Pulmonary artery endothelial cell (primary cell): Measurements from ENCODE around the gene PHLDA2. TPM values are rescaled to one million over a fixed set of nuclear protein-coding genes. Genes with fewer than 3 reads are reported as not detected.

ENCODE experiments used
- DNase-seq: peaks from one replicate; pipeline ENCODE4 v3.0.0-alpha.2; 2011; ENCODE audit warnings: low read depth, low spot score
- total RNA-seq: library from RNA; depleted of rRNA; stranded (reverse); fragments of >200 nt; gene quantifications from 2 replicates; pipeline ENCODE4 v1.2.3, GENCODE V29; 2014

PHLDA2 gene
- total RNA-seq, 1 donor from 2014 or later = 12.1 TPM

DNA sequence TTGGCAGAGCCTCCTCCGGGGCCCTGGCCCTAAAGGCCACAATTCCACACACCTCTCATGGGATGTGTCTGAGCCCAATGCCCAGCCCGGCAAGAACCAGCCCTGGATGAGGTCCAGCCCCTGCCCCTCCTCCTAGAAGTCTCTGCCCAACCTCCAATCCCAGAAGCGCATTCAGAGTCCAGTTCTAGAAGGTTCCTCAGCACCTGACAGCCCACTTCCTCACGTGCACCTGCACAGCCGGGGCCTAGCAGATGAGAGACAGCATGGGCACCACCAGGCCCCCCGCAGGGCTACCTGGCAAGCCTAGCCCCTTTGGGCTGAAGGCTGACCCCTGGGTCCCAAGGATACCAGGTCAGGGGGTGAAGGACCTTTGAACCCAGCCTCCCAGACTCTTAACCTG lies 32.2 kb downstream of the PHLDA2 start:
- no peak for DNase-seq

DNA sequence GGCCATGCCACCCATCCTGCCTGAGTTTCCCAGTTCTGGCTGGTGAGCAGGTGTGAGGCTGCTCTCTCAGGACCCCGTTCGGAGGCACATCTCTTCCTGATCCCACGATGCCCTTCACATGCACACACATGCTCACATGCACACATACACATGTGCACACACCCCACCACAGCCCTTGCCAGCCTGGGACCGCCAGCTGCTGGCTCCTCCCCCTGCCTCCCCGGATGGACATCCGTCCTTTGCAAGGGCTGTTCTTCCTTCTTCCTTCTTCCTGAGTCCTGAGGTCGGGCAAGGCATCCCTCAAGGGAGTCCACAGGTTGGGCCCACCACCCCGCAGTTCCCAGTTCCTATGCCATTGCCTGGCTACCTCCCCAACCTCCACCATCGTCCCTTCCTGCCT lies 33.2 kb downstream of the PHLDA2 start:
- DNase-seq = no peak

DNA sequence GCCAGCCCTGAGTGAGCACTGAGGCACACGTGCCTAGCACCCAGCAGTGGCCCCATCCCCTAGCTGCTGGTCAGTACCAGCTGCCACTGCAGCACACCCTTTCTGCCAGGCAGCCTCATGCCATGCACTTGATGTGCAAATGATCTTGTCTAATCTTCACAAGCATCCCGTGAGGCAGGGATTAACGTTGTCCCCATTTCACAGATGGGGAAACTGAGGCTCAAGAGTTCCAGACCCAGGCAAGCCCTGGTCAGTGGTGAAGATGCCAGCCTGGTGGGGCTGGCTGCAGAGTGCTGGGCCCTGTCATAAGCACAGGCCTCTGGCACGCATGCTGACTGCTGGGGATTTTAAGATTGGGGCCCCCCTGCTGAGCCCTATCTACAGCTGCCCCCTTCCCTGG lies 35.3 kb downstream of the PHLDA2 start:
- DNase-seq = no peak

DNA sequence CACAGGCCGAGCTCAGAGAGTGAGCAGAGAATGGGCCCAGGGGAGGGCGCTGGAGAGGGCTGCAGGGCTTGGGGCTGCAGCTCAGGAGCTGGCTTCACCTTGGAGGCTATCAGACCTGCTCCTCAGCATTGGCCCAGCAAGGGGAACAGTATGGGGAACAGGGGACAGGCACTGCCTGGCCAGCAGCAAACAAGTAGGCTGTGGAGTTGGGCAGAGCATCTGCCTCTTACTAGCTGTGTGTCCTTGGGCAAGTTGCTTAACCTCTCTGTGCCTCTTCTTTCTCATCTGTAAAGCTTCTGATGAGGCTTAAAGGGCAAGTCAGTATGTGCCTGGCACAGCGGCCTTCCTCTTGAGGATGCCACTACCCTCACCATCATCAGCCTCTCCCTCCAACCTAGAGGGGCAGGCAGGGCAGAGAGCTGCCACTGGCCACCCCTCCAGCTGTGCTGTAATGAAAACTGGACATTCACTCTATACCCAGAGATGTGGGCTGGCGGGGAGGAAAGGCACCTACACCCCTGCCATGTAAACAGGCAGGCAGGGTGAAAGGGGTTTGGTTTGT lies 36.2 kb downstream of the PHLDA2 start:
- DNase-seq = no peak

DNA sequence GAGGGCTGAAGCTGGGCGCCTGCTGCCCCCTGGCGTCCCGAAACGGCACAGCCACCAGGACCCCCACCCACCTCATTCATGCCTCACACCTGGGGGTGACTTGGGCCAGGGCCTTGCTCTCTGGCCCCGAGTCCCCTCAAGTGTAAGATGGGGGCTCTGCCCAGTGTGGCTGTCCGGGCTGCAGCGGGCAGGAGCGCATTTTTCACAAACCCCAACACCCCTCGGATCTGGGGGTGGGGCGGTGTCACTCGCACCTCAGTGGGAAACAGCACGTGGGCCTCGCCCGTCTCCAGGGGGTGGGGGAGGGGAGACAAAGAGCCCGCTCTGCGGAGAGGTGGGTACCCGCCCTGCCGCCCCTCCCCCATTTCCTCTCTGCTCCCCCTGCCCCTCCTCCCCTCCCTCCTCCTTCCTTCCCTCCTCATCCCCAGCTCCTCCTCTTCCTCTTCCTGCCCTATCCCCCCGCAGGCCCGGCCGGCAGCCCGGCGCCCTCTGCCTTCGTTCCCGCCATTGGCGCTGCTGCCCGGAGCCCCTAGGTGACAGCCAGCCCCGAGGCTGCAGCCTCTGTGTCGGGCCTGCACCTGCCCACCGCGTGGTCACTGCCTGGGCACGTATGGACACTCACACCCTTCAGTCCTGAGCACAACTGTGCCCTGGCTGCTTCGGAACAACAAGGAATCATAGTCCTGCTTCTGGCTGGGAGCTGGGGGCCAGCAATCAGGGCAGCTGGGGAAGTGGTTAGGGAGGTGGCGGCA lies 36.8 kb downstream of the PHLDA2 start:
- no peak for DNase-seq

DNA sequence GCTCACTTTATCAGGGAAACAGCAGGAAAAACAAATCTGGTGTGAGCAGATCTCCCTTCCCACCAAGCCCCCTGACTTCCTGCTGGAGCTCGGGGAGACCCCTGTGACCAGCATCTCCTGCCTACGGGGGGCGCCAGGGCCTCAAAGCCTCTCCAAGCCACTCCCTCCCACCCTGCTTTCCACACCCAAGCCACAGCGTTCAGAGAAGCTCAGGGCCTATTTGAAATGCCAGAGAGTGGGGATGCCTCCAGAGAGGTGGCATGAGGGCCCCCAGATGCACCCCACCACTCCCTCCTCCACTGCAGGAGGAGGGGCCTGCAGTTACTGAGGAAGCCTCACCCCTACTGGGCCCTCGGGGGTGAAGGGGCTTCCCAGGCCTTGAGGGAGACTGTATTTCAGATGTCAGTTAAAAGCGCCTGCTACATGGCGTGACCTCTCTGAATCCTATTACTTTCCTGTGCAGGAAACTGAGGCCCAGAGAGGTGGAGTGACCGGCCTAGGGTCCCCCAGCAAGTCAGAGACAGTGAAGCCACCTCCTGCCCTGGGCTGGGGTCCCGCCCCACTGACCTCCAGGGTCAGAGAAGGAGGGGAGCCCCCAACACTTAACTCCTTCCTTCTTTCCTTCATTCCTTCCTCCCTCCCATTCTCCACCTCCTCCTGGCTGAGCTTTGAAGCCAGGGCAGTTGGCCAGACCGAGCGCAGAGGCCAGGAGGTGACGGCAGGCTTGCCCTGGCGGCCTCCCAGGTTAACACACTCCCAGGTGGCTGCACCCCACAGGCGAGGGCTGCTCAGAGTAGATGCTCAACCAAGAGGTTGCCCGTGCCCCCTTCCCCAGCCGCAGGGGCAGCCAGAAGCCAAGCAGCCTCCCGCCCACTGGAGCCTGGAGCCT lies 37.6 kb downstream of the PHLDA2 start:
- no peak for DNase-seq

DNA sequence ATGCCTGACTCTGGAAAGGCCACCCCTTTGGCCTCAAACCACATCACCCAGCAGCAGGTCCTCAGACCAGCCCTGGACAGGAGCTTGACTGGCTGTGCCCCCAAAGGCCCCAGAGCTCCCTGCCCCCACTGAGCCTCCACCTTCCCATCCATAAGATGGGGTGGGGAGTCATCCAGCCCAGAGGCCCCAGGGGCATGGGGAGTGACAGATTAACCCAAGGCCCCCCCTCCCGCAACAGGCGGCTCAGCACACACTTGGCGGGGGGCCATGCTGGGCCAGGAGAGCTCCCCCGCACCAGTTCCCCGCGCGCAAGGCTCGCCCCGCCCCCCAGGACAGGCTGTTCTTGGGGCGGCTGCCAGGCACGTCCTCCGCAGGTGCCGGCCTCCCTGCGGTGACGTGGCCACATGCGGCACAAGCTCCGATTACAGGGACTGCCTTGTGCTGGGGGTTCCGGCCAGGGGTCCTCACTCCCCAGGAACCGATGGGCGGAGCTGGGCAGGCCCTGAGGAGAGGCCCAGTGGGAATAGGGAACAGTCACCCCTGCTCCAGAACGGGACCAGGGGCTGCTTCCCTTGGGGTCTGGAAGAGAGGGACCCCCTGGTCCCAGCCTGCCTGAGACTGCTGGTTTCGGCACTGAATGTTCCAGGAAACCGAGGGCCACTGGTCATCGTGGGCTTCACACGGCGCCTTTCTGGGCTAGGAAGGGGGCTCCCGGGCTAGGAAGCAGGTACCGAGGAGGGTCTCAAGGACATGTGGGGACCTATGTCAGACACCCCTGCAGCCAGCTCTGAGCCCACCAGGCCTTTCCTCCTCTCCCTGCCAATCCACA lies 38.5 kb downstream of the PHLDA2 start:
- DNase-seq = no peak

DNA sequence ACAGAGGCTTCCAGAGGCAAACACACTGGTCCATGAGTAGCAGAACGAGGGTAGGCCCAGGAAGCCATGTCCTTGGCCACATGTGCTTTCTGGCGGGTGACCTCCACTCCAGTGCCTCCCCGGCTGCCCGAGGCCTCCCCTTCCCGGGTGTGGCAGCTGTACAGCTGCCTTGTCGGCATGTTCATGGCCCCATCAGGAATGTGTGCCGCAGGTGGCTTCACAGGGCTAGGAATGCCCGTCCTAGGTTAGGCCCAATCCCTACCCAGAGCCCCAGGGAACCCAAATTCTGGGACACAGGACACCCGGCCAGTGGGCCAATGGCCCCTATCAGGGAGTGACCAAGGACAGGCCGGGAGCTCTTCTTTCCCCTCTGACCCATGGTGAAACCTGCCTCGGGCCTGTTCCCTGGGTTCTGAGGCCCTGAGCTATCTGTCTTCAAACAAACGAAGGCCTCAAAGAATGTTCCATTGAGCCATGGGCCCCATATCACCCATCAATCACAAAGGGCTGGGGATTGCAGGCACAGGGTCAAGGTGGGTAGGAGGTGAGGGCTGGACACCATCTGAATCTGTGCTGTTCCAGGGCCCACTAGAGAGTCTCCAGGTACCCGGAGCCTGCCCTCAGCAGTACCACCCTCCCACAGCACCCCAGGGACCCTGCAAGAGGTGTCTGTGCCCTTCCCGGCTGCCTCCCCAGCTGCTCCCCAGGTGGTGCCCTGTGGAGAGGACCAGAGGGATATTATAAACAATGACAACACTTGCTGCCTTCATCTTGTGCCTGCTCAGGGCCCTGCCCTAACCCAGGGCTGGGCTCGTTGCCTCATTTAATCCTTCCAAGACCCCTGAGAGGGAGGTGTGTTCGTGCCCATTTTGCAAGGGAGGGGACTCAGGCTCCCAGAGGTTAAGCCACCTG lies 39.6 kb downstream of the PHLDA2 start:
- DNase-seq = no peak

DNA sequence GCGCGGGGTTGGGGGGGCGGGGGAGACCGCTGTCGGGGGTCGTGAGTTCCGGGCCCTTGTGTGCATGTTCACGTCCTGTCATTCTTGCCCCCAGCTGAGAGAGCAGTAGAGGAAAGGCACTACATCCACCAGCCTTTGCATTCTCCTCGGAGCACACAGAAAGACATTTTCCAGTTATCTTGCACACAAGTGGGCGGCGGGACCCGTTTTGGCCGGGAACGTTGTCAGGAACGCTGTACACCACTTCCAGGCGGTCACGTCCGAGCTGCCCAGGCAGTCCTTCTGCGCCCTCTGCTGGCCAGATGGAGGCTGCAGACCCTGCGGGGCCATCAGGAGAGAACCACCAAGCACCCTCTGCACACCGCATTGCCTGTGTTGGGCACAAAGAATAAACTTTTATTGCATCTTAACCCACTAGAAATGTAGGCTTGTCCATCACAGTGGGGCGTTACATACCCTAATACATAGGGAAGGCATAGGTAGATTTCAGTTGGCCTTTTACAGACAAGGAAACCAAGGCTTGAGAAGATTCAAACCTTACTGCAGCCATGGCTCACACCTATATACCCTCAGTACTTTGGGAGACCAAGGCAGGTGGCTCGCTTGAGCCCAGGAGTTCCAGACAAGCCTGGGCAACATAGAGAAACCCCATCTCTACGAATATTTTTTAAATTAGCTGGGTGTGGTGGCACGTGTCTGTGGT lies 40.8 kb downstream of the PHLDA2 start:
- DNase-seq = peak; percentile 48

DNA sequence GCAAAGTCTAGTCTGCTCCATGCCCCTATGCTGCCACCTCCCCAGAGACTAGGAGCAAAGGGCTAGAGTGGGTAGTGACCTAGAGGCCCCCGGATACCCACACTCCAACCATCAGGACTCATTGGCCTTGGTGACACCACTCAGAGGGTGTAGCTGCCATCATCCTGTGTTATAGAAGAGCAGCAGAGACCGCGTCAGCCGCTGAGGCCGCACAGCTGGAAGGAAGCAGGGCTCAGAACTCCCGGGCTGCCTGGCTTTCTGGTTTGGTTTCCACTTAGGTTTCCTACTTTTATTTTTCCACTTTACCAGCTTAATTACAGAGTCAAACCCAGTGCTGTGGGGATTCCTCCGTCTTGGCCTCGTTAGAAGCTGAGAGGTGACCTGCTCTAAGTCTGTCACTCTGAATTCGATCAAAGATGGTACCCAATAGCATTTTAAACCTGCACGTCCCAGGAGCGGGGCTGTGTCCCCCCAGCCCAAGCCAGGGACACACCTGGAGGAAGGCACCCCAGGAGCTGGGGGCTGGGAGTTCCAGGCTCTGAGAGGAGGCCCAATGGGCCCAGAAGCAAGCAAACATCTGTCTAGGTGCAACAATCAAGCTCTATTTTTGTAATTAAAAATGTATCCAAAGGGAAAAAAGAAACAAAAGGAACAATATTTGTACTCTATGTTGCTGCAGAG lies 41.6 kb downstream of the PHLDA2 start:
- no peak for DNase-seq

DNA sequence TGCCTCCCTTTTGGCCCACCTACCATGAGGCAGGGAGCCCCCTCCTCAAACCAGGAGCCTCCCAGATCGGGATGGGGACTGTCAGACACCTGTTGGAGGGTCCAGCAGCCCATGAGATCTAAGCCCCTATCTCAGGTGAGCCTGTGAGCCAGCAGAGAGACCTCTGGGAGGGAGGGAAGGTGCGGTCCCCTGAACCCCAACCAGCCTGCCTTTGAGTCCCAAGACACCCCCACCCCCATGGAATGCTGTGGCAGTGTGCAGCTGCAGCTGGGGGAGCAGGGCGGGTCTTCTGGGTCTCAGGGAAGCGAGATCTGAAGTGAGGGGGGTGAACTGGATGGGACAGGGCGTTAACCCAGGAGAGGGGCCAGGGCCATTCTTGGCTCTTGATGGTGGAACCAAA lies 42.3 kb downstream of the PHLDA2 start:
- DNase-seq = no peak

DNA sequence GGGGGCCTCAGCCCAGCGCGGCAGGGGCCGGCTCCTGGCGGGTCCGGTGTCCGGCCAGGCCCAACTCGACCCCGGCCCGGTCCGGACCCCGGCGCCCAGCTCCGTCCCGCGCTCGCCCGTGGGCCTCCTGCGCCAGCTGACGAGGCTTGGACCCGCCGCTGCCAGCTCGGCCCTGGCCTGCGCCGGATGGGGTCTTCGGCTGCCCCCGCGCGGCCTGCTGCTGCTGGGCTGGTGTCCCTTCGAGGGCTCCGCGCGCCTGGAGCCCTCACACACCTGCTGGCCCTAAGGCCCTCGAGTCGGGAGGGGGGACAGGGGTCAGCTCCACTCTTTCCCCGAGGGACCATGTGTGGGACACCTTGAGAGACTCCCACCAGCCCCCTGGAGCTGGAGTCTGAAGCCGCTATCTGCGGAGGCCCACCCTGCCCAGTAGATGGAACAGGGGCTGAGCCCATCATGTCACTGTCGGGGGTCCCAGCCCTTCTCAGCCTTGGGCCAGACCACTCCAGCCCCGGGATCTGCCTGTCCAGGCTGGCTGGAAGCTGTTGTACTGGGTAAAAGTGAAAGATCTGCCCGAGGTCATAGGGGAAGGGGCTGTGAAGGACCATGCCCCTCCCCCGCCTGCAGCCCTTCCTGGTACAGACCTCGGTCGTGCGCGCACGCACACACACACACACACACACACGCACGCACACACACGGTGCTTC lies 42.9 kb downstream of the PHLDA2 start:
- DNase-seq = no peak

DNA sequence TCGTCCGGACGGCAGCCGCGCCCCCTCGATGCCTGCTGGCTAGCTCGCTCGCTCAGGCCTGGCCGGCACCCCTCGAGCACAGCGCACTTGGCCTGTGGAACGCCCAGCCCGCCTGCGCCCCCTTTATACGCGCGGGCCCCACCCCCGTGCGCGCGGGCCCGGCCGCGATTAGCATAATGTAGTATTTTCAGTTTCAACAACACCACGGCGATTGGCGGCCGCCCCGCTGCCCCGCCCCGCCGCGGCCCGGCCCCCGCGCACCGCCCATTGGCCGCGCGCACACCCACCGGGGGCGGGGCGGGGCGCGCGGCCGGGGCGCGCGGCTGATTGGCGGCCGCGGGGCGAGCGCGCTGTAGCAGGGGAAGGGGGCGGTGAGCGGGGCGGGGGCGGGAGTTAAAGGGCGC lies 43.5 kb downstream of the PHLDA2 start, which contains the start of gene CDKN1C:
CDKN1C (minus strand) TSS at position 98 of the 404 bp plus-strand sequence. CDS start 319 bp downstream, outside the sequence.
- DNase-seq = peak; percentile 17

DNA sequence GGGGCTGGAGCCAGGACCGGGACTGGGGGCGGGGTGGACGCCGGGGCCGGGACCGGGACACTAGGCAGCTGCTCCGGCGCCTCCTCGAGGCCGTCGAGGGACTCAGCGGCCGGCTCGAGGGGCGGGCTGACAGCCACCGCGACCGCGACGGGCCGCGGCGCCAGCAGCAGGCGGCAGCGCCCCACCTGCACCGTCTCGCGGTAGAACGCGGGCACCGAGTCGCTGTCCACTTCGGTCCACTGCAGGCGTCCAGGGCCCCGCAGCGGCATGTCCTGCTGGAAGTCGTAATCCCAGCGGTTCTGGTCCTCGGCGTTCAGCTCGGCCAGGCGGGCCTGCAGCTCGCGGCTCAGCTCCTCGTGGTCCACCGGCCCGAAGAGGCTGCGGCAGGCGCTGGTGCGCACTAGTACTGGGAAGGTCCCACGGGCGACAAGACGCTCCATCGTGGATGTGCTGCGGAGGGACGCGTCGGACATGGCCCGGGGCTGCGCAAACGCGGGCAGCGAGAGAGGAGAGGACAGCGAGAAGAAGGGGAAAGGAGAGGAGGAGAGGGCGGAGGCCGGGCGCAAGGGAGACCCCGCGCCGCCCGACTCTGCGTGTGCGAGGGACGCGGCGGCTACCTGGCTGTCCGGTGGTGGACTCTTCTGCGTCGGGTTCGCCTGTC lies 44.1 kb downstream of the PHLDA2 start:
- no peak for DNase-seq

DNA sequence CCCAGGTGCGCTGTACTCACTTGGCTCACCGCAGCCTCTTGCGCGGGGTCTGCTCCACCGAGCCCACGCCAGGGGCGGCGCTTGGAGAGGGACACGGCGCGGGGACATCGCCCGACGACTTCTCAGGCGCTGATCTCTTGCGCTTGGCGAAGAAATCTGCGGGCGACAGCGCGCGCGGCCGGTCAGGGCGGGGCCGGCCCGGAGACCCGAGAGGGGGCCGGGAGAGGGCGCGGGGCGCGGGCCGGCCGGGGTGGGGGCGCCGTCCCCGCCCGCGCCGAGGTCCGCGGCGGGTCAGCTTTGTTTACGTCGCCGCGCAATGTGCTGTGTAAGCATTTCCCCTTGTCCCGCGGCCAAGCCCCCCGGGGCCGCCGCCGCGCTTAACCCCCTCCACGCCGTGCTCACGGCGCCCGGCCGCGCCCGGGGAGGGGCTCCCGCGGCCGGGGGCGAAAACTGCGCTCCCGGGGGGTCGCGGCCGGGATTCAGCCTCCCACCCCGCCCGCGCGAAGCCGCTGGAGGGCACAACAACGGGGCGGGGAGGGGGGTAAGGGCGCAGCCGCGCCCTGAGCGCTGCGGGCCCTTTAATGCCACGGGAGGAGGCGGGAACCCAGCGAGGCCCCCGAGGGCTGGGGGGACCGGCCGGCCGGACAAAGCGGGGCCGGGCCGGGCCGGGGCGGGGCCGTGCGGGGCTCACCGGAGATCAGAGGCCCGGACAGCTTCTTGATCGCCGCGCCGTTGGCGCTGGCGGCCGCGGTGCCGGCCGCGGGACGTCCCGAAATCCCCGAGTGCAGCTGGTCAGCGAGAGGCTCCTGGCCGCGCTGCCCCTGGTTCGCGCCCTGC lies 45.0 kb downstream of the PHLDA2 start:
- DNase-seq = no peak

DNA sequence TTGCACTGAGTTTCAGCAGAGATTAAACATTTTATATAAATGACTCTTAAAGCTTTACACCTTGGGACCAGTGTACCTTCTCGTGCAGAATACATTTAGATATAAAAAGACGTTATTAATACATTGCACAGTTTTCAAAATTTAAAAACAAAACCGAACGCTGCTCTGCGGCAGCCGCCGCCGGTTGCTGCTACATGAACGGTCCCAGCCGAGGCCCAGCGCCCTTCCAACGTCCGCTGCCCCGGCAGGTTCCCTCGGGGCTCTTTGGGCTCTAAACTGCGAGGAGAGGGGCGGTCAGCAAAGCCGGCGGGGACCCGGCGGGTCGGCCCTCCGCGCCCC lies 45.6 kb downstream of the PHLDA2 start:
- DNase-seq = no peak
